GM13977 (cell line): Measurements from ENCODE around the gene PLEKHG4B.
"Not testable (repeated sequence)": the region's sequence is repeated elsewhere in the genome, so short reads cannot be mapped to it uniquely, and the experiment has no call there.

ENCODE experiments used
- DNase-seq: peaks from one replicate; pipeline ENCODE4 v3.0.0; 2012; ENCODE audit warnings: low spot score
- CTCF ChIP-seq: IDR thresholded peaks from 2 replicates; pipeline ENCODE4 v1.5.1; 2012; ENCODE audit warnings: mild to moderate bottlenecking, control low read depth; ENCODE audit not compliant: insufficient read depth; ENCODE audit errors: extremely low read depth, missing control alignments
- in situ Hi-C: fragments of 300-500 bp; cut with MboI; formaldehyde crosslinking; loops from one replicate; pipeline ENCODE4 v1.12.0; 2022; ENCODE audit warnings: low sequenced_read_pairs, low pct_unique_long_range_greater_than_20kb, mixed read lengths, inconsistent platforms; ENCODE audit not compliant: unreplicated experiment

Gene PLEKHG4B

DNA sequence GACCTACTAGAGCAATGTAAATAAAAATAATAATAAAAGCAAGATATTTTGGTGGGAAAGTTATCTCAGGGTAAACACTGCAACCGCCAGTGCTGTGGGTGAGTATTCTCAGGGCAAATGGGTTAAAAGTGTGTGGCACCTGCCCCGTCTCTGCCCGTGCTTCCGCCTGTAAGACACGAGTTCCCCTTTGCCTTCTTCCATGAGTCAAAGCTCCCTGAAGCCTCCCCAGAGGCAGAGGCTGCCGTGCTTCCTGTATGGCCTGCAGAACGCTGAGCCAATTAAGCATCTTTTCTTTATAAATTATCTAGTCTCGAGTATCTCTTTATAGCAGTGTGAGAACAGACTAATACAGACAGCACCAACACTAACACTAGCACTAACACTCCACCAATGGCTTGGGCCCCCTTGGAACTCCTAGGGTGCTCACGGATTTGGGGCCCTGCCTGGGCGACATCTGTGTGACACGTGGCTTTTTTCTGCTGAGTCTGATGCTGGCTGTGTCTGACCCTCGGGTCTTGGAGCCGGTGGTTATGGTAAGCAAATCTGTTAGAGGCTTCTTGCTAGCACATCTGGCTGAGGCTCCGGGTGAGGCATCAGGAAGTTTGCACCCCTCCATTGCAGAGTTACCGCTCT lies 10.6 kb downstream of the PLEKHG4B start:
- DNase-seq, result no peak
- in situ Hi-C loops, result no loop called here
- no peak for TF ChIP-seq CTCF

GRCh38 chr5:104106-104505 lies 12.1 kb downstream of the PLEKHG4B start:
- in situ Hi-C loops, DNase-seq: not testable (repeated sequence)

- TF ChIP-seq CTCF, result no peak
- no peak for DNase-seq
- in situ Hi-C loops, result no loop called here
Measured at GRCh38 chr5:104778-105296, 12.9 kb downstream of the PLEKHG4B start.

GRCh38 chr5:105504-106070 lies 13.6 kb downstream of the PLEKHG4B start:
- TF ChIP-seq CTCF, result no peak
- in situ Hi-C loops, result no loop called here
- no peak for DNase-seq

DNA sequence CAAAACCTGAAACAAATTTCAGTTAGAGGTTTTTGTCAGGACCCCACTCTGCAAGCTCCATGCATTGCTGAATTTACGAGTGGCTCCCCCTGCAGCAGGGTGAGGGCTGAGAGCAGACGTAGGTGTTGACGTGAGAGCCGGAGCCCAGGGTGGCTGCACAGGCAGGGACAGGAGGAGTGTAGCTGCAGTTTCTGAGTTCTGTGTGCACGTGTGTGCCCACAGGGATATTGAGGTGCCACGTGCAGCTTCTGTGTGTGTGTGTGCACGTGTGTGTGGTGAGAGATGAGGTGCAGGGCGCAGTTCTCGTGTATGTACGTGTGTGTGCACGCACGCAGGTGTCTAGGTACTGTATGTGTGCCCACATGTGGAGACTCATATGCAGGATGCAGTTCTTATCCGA lies 14.6 kb downstream of the PLEKHG4B start:
- in situ Hi-C loops, result no loop called here
- no peak for TF ChIP-seq CTCF
- no peak for DNase-seq

- no peak for TF ChIP-seq CTCF
- in situ Hi-C loops, result no loop called here
- no peak for DNase-seq
Measured at GRCh38 chr5:107526-107925, 15.6 kb downstream of the PLEKHG4B start.

GRCh38 chr5:109826-110225 lies 17.9 kb downstream of the PLEKHG4B start:
- no peak for DNase-seq
- in situ Hi-C loops, result no loop called here
- no peak for TF ChIP-seq CTCF
